ENCODE results near the gene KIF2A. TPM values are rescaled to one million over a fixed set of nuclear protein-coding genes. Genes with fewer than 3 reads are reported as not detected.

The KIF2A gene
- total and polyA plus RNA-seq, 4 donors: 3.5 to 64.3 (median 20.3) TPM

DNA sequence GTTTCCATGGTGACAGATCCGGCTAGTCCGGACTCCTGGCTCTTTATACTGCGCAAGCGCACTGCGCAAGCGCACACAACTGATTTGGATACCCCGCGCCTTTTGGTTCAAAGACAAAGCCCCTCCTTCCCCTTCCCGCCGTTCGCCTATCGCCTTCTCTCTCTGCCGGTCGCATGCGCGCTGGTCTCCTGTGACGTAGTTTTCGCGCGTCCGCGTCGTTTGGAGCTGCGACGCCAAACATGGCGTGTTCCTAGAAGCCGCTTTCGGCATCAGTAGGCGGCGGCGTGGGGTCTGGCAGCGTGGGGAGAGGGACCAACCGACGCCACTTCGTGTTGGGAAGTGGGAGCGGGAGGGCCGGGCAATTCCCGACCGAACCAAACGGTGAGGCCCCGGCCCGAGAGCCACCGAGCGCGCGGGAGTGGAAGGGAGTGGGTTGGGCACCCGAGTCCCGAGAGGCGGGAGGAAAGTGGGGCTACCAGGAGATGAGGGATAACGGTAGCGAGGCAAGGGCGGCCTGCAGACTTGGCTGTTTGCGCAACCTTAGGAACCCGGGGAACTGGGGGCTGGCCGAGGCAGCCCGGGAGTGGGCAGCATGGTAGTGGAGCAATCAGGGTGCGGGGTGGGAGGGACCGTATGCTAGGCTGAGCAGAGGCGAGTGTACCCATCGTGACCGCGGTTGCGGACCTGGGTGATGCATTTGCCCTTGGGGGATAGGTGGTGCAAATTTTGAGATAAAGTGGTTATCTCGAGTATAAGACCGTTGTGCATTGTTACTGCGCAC lies 106.7 kb downstream of the KIF2A start, which contains the start of gene IPO11:
IPO11 (plus strand) TSS at position 215 of the 781 bp plus-strand sequence. CDS start 24,517 bp downstream, outside the sequence.
- peak within 1 kb of the TSS; percentile 36 to 89 for H3K27ac ChIP-seq (ENCODE audit: low read depth in 1 of 2, low read length in 1 of 2)

DNA sequence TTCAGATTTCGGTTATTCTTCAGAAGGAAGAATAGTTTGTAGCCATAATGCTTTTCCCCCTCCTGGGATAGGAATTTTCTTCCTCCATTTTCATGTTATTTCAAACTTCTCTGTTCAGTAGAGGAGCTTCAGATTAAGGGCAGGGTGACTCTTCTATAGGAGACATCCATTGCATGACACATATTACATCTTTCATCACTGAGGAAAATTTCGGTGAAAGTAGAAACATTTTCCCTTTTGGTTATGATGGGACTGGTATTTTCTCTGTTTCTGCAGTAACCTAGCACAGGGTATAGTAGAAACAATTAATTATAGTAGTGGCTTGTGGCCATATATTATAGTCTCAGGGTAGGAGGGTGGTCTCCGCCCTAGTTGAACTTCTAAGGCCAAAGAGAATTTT lies 107.7 kb downstream of the KIF2A start:
- no peak for ATAC-seq (ENCODE audit: insufficient read depth, low FRiP score)
- WGBS, 2 donors: 54 to 56% methylated on average over 3 of the region's 3 CpGs
- Histone ChIP-seq H3K9ac (ENCODE audit: insufficient read depth in 1 of 2, low read length in 2 of 2) (peak overlapping the region; percentile 57 to 76), H3K27me3 (ENCODE audit: control insufficient read depth in 3 of 3, insufficient read depth in 3 of 3, low read length in 2 of 3) (no peaks in the 10 kb centered on the region), H3K4me3 (no peak overlapping the region), H3K27ac (ENCODE audit: low read depth in 1 of 2, low read length in 1 of 2) (no peak overlapping the region), H3K9me3 (ENCODE audit: control insufficient read depth in 4 of 4, insufficient read depth in 3 of 4, low read length in 3 of 4) (no peaks in the 10 kb centered on the region), H3K4me1 (ENCODE audit: control insufficient read depth in 5 of 5, insufficient read depth in 5 of 5, low read length in 5 of 5) (peaks cover 0 to 18% (median 6%) of the 10 kb centered on the region in 5 donors), H3K36me3 (ENCODE audit: control insufficient read depth in 4 of 4, insufficient read depth in 4 of 4, low read length in 4 of 4) (no peaks in the 10 kb centered on the region)
- no peak for DNase-seq
- TF ChIP-seq, protein P1, sequence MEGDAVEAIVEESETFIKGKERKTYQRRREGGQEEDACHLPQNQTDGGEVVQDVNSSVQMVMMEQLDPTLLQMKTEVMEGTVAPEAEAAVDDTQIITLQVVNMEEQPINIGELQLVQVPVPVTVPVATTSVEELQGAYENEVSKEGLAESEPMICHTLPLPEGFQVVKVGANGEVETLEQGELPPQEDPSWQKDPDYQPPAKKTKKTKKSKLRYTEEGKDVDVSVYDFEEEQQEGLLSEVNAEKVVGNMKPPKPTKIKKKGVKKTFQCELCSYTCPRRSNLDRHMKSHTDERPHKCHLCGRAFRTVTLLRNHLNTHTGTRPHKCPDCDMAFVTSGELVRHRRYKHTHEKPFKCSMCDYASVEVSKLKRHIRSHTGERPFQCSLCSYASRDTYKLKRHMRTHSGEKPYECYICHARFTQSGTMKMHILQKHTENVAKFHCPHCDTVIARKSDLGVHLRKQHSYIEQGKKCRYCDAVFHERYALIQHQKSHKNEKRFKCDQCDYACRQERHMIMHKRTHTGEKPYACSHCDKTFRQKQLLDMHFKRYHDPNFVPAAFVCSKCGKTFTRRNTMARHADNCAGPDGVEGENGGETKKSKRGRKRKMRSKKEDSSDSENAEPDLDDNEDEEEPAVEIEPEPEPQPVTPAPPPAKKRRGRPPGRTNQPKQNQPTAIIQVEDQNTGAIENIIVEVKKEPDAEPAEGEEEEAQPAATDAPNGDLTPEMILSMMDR (IDR thresholded peaks at IDR 0.05; ENCODE audit: control extremely low read depth, extremely low read depth): no peak

More for the DNA sequence above, 106.7 kb downstream of the KIF2A start, which contains the start of gene IPO11:
- peak within 1 kb of the TSS; percentile 100 for H3K4me3 ChIP-seq
- H3K9me3 ChIP-seq (ENCODE audit: control insufficient read depth in 4 of 4, insufficient read depth in 3 of 4, low read length in 3 of 4): no peaks in the 10 kb centered on the region
- ATAC-seq (ENCODE audit: insufficient read depth, low FRiP score) (peak; percentile 99), DNase-seq (peak; percentile 99 to 100 (median 100))
- TF ChIP-seq, protein P1 (IDR thresholded peaks at IDR 0.05; ENCODE audit: control extremely low read depth, extremely low read depth): no peak
- H3K9ac ChIP-seq (ENCODE audit: insufficient read depth in 1 of 2, low read length in 2 of 2): peak within 1 kb of the TSS; percentile 76 to 98
- H3K27me3 ChIP-seq (ENCODE audit: control insufficient read depth in 3 of 3, insufficient read depth in 3 of 3, low read length in 2 of 3): no peaks in the 10 kb centered on the region
- H3K36me3 ChIP-seq (ENCODE audit: control insufficient read depth in 4 of 4, insufficient read depth in 4 of 4, low read length in 4 of 4): no peaks in the 10 kb centered on the region
- 0% methylated on average over 66 of the region's 66 CpGs for WGBS, 2 donors
- H3K4me1 ChIP-seq (ENCODE audit: control insufficient read depth in 5 of 5, insufficient read depth in 5 of 5, low read length in 5 of 5): peaks cover 0 to 18% (median 5%) of the 10 kb centered on the region in 5 donors

DNA sequence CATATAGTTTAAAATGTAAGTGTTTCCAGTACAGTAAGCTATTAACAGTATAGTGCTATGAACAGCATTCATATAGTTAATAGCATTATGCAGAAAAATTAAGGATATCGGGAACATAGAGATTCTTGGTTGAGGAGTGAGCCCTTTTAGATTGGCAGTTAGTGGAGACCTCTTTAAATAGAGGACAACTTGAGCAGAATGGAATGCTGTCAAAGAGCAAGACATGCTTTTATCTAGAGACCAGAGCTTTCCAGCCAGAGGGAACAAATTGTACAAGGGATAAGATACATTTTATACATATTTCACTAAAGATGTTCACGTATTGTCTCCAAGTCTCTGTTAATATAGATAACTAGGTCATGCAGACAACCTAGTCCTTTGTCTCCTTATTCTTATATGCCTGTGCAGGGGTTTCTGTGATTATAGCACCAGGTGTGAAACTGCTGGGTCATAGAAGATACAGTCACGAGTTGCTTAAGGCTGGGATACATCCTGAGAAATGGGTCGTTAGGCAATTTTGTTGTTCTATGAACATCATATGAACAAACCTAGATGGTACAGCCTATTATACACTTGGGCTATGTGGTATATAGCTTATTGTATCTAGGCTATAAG lies 112.6 kb downstream of the KIF2A start:
- Histone ChIP-seq H3K36me3 (ENCODE audit: control insufficient read depth in 4 of 4, insufficient read depth in 4 of 4, low read length in 4 of 4) (no peaks in the 10 kb centered on the region), H3K9me3 (ENCODE audit: control insufficient read depth in 4 of 4, insufficient read depth in 3 of 4, low read length in 3 of 4) (no peaks in the 10 kb centered on the region), H3K4me1 (ENCODE audit: control insufficient read depth in 5 of 5, insufficient read depth in 5 of 5, low read length in 5 of 5) (peaks cover 0 to 12% (median 4%) of the 10 kb centered on the region in 5 donors), H3K27ac (ENCODE audit: low read depth in 1 of 2, low read length in 1 of 2) (peak overlapping the region in 1 of 2 donors; percentile 41), H3K27me3 (ENCODE audit: control insufficient read depth in 3 of 3, insufficient read depth in 3 of 3, low read length in 2 of 3) (no peaks in the 10 kb centered on the region), H3K4me3 (no peak overlapping the region), H3K9ac (ENCODE audit: insufficient read depth in 1 of 2, low read length in 2 of 2) (no peak overlapping the region)
- DNase-seq (no peak), ATAC-seq (ENCODE audit: insufficient read depth, low FRiP score) (no peak)
- WGBS, 2 donors: 85 to 90% methylated on average over 4 of the region's 4 CpGs
- TF ChIP-seq, protein P1 (IDR thresholded peaks at IDR 0.05; ENCODE audit: control extremely low read depth, extremely low read depth): no peak
